Thoracic aorta (tissue), 2 donors: ENCODE measurements around the gene USP32. TPM values are rescaled to one million over a fixed set of nuclear protein-coding genes. Genes with fewer than 3 reads are reported as not detected.

Source experiments
- ATAC-seq: fragments of 150-250 bp; one replicate; pipeline ENCODE4 v1.8.0; 2017; ENCODE audit warnings: low read depth; ENCODE audit not compliant: insufficient number of reproducible peaks, low FRiP score
- DNase-seq: peaks from one replicate; pipeline ENCODE4 v3.0.0-alpha.2; 2020; ENCODE audit warnings: low spot score
- H3K27ac ChIP-seq, 2 donors: fragments of 200-600 bp; sonication (generic); 1 replicate in 1 of 2; 2 replicates in 1 of 2; pipeline ENCODE4 v1.5.1; 2016; ENCODE audit warnings: mild to moderate bottlenecking in 2 of 2, moderate library complexity in 2 of 2
- H3K27me3 ChIP-seq: fragments of 200-600 bp; sonication (generic); replicated peaks from 2 replicates; pipeline ENCODE4 v1.6.0; 2016; ENCODE audit warnings: mild to moderate bottlenecking; ENCODE audit not compliant: insufficient read depth
- H3K36me3 ChIP-seq: fragments of 200-600 bp; sonication (generic); one replicate; pipeline ENCODE4 v1.5.1; 2016
- H3K4me1 ChIP-seq, 2 donors: fragments of 200-600 bp; sonication (generic); 1 replicate in 1 of 2; 2 replicates in 1 of 2; pipeline versions ENCODE4 v1.5.1 to v1.6.0; 2016; ENCODE audit warnings: low read depth in 2 of 2, mild to moderate bottlenecking in 1 of 2; ENCODE audit not compliant: control insufficient read depth in 1 of 2
- H3K4me3 ChIP-seq: fragments of 200-600 bp; sonication (generic); 2 replicates; pipeline ENCODE4 v1.5.1; 2016; ENCODE audit warnings: mild to moderate bottlenecking
- H3K9me3 ChIP-seq: fragments of 200-600 bp; sonication (generic); 2 replicates; pipeline ENCODE4 v1.5.1; 2016
- CTCF ChIP-seq: fragments of 200-600 bp; sonication (generic); IDR thresholded peaks from one replicate; pipeline ENCODE4 v1.5.1; 2019; ENCODE audit warnings: antibody characterized with exemption
- total RNA-seq, 2 donors: library from RNA; depleted of rRNA; stranded (reverse); fragments of >200 nt; gene quantifications; one replicate each; pipeline versions ENCODE4 v1.1.0 to v1.2.3, GENCODE V29; 2016

The USP32 gene
- total RNA-seq, 2 donors from 2014 or later, result 24.8 to 58.4 TPM

GRCh38 chr17:60269417-60269816, 122.5 kb downstream of the USP32 start:
- TF ChIP-seq CTCF, result no peak

GRCh38 chr17:60260540-60260939, 131.4 kb downstream of the USP32 start:
- no peak for TF ChIP-seq CTCF
- Histone ChIP-seq H3K27ac (no peak overlapping the region), H3K4me3 (no peak overlapping the region), H3K27me3 (no peaks in the 10 kb centered on the region), H3K4me1 (no peaks in the 10 kb centered on the region), H3K36me3 (peaks cover 7% of the 10 kb centered on the region), H3K9me3 (no peaks in the 10 kb centered on the region)
- DNase-seq (no peak), ATAC-seq (no peak)

More at GRCh38 chr17:60269417-60269816, 122.5 kb downstream of the USP32 start:
- Histone ChIP-seq H3K36me3 (no peaks in the 10 kb centered on the region), H3K27me3 (no peaks in the 10 kb centered on the region), H3K4me1 (peaks cover 0 to 6% of the 10 kb centered on the region in 2 donors), H3K27ac (no peak overlapping the region), H3K4me3 (no peak overlapping the region), H3K9me3 (no peaks in the 10 kb centered on the region)
- no peak for DNase-seq
- ATAC-seq, result no peak

- H3K4me1 ChIP-seq, result no peaks in the 10 kb centered on the region
- H3K27ac ChIP-seq, result no peak overlapping the region
- H3K4me3 ChIP-seq, result no peak overlapping the region
- DNase-seq (no peak), ATAC-seq (no peak)
- peaks cover 3% of the 10 kb centered on the region for H3K36me3 ChIP-seq
- TF ChIP-seq CTCF, result no peak
- H3K9me3 ChIP-seq, result no peaks in the 10 kb centered on the region
- no peaks in the 10 kb centered on the region for H3K27me3 ChIP-seq
Observed at GRCh38 chr17:60258313-60258712, 133.6 kb downstream of the USP32 start.

GRCh38 chr17:60256174-60256573, 135.8 kb downstream of the USP32 start:
- H3K27me3 ChIP-seq, result no peaks in the 10 kb centered on the region
- no peaks in the 10 kb centered on the region for H3K4me1 ChIP-seq
- ATAC-seq (no peak), DNase-seq (no peak)
- no peak for TF ChIP-seq CTCF
- no peak overlapping the region for H3K27ac ChIP-seq
- no peaks in the 10 kb centered on the region for H3K9me3 ChIP-seq
- H3K36me3 ChIP-seq, result peaks cover 2% of the 10 kb centered on the region
- H3K4me3 ChIP-seq, result no peak overlapping the region

GRCh38 chr17:60253048-60253447, 138.9 kb downstream of the USP32 start:
- Histone ChIP-seq H3K4me1 (no peaks in the 10 kb centered on the region), H3K27me3 (no peaks in the 10 kb centered on the region), H3K27ac (no peak overlapping the region), H3K9me3 (no peaks in the 10 kb centered on the region), H3K4me3 (no peak overlapping the region), H3K36me3 (peaks cover 10% of the 10 kb centered on the region)
- DNase-seq (no peak), ATAC-seq (no peak)
- TF ChIP-seq CTCF, result no peak
